SH-SY5Y (cell line): ENCODE measurements around the gene POLRMT.

ENCODE experiments used
- GATA2 ChIP-seq: IDR thresholded peaks from 2 replicates; pipeline ENCODE4 v1.6.1; 2011; ENCODE audit warnings: mild to moderate bottlenecking, low read depth, low read length
- GATA3 ChIP-seq: IDR thresholded peaks from 2 replicates; pipeline ENCODE4 v1.6.1; 2011; ENCODE audit warnings: low read depth, mild to moderate bottlenecking, low read length, moderate library complexity

- TF ChIP-seq GATA2 (no peak), GATA3 (no peak)
Measured at GRCh38 chr19:674282-675151, 41.2 kb upstream of the POLRMT start.
